ENCODE measurements around the gene ATOSA.

ATOSA gene

GRCh38 chr15:52636459-52636858 lies 42.7 kb downstream of the ATOSA start:
- Histone ChIP-seq H3K27me3 (ENCODE audit: insufficient read depth, poor library complexity, severe bottlenecking) (no peaks in the 10 kb centered on the region), H3K4me3 (replicated peaks; ENCODE audit: insufficient read depth, low read length) (no peak overlapping the region), H3K27ac (replicated peaks) (no peak overlapping the region)
- DNase-seq (ENCODE audit: low read depth in 1 of 2, low spot score in 1 of 2): no peak
- no peak for TF ChIP-seq POLR2AphosphoS5 (IDR thresholded peaks at IDR 0.05; ENCODE audit: low read depth)
- TF ChIP-seq, protein P1, sequence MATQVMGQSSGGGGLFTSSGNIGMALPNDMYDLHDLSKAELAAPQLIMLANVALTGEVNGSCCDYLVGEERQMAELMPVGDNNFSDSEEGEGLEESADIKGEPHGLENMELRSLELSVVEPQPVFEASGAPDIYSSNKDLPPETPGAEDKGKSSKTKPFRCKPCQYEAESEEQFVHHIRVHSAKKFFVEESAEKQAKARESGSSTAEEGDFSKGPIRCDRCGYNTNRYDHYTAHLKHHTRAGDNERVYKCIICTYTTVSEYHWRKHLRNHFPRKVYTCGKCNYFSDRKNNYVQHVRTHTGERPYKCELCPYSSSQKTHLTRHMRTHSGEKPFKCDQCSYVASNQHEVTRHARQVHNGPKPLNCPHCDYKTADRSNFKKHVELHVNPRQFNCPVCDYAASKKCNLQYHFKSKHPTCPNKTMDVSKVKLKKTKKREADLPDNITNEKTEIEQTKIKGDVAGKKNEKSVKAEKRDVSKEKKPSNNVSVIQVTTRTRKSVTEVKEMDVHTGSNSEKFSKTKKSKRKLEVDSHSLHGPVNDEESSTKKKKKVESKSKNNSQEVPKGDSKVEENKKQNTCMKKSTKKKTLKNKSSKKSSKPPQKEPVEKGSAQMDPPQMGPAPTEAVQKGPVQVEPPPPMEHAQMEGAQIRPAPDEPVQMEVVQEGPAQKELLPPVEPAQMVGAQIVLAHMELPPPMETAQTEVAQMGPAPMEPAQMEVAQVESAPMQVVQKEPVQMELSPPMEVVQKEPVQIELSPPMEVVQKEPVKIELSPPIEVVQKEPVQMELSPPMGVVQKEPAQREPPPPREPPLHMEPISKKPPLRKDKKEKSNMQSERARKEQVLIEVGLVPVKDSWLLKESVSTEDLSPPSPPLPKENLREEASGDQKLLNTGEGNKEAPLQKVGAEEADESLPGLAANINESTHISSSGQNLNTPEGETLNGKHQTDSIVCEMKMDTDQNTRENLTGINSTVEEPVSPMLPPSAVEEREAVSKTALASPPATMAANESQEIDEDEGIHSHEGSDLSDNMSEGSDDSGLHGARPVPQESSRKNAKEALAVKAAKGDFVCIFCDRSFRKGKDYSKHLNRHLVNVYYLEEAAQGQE (IDR thresholded peaks at IDR 0.05; ENCODE audit: insufficient replicate concordance, low read depth): no peak
- TF ChIP-seq CTCF (IDR thresholded peaks at IDR 0.05; ENCODE audit: insufficient read depth, low read length): no peak
- no peak for TF ChIP-seq GABPA (IDR thresholded peaks at IDR 0.05; ENCODE audit: low read depth)
- TF ChIP-seq SPI1 (IDR thresholded peaks at IDR 0.05; ENCODE audit: borderline replicate concordance, low read depth): no peak

DNA sequence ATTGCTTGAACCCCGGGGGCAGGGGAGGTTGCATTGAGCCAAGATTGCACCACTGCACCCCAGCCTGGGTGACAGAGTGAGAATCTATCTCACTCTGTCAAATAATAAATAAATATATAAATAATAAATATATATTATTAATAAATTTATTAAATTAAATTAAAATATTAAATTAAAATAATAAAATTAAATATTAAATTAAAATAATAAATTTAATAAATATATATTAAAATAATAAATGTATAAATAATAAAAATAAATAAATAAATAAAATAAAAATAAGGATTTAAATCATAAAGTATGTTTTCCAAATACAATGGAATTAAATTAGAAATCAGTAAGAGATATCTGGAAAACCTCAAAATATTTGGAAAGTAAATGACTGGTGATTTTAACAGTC lies 43.3 kb downstream of the ATOSA start:
- TF ChIP-seq GABPA (IDR thresholded peaks at IDR 0.05; ENCODE audit: low read depth): no peak
- no peak for TF ChIP-seq POLR2AphosphoS5 (IDR thresholded peaks at IDR 0.05; ENCODE audit: low read depth)
- no peak for TF ChIP-seq SPI1 (IDR thresholded peaks at IDR 0.05; ENCODE audit: borderline replicate concordance, low read depth)
- no peak for TF ChIP-seq CTCF (IDR thresholded peaks at IDR 0.05; ENCODE audit: insufficient read depth, low read length)
- TF ChIP-seq, protein P1 (IDR thresholded peaks at IDR 0.05; ENCODE audit: insufficient replicate concordance, low read depth): no peak
- no peak overlapping the region for H3K4me3 ChIP-seq (replicated peaks; ENCODE audit: insufficient read depth, low read length)

More for the DNA sequence above, 43.3 kb downstream of the ATOSA start:
- no peak for DNase-seq (ENCODE audit: low read depth in 1 of 2, low spot score in 1 of 2)
- no peak overlapping the region for H3K27ac ChIP-seq (replicated peaks)
- H3K27me3 ChIP-seq (ENCODE audit: insufficient read depth, poor library complexity, severe bottlenecking): no peaks in the 10 kb centered on the region
